NCI-H2029 (cell line): ENCODE measurements around the gene THSD4.

Source experiments
- DNase-seq: peaks from one replicate; lab custom pipeline; 2025; lab: John Stamatoyannopoulos, UW

Gene THSD4

GRCh38 chr15:71547011-71547410 is 431.7 kb downstream of the THSD4 start:
- no peak for DNase-seq

- DNase-seq: no peak
Measured at GRCh38 chr15:71548401-71548807, 433.1 kb downstream of the THSD4 start.

- no peak for DNase-seq
Measured at GRCh38 chr15:71549091-71549490, 433.8 kb downstream of the THSD4 start.

- no peak for DNase-seq
Measured at GRCh38 chr15:71549697-71550096, 434.4 kb downstream of the THSD4 start.

- DNase-seq: no peak
Measured at GRCh38 chr15:71551566-71551965, 436.3 kb downstream of the THSD4 start.

- no peak for DNase-seq
Measured at GRCh38 chr15:71559098-71559497, 443.8 kb downstream of the THSD4 start.

- DNase-seq: no peak
Measured at GRCh38 chr15:71559616-71560015, 444.3 kb downstream of the THSD4 start.

- no peak for DNase-seq
Measured at GRCh38 chr15:71562251-71562650, 447.0 kb downstream of the THSD4 start.

GRCh38 chr15:71564217-71564616 is 448.9 kb downstream of the THSD4 start:
- DNase-seq: no peak

- no peak for DNase-seq
Measured at GRCh38 chr15:71565006-71565405, 449.7 kb downstream of the THSD4 start.

- no peak for DNase-seq
Measured at GRCh38 chr15:71565631-71566160, 450.4 kb downstream of the THSD4 start.

- no peak for DNase-seq
Measured at GRCh38 chr15:71566226-71566625, 451.0 kb downstream of the THSD4 start.

GRCh38 chr15:71567173-71567572 is 451.9 kb downstream of the THSD4 start:
- DNase-seq: no peak

- no peak for DNase-seq
Measured at GRCh38 chr15:71568227-71568626, 453.0 kb downstream of the THSD4 start.

GRCh38 chr15:71570736-71571135 is 455.5 kb downstream of the THSD4 start:
- DNase-seq: no peak

GRCh38 chr15:71571641-71572040 is 456.4 kb downstream of the THSD4 start:
- no peak for DNase-seq

- DNase-seq: no peak
Measured at GRCh38 chr15:71572452-71573053, 457.3 kb downstream of the THSD4 start.

GRCh38 chr15:71573599-71573998 is 458.3 kb downstream of the THSD4 start:
- no peak for DNase-seq

- no peak for DNase-seq
Measured at GRCh38 chr15:71575474-71576045, 460.3 kb downstream of the THSD4 start.

GRCh38 chr15:71577071-71577470 is 461.8 kb downstream of the THSD4 start:
- DNase-seq: no peak

GRCh38 chr15:71581398-71581930 is 466.2 kb downstream of the THSD4 start:
- no peak for DNase-seq

GRCh38 chr15:71585159-71585558 is 469.9 kb downstream of the THSD4 start:
- no peak for DNase-seq

- DNase-seq: no peak
Measured at GRCh38 chr15:71586463-71586862, 471.2 kb downstream of the THSD4 start.

- DNase-seq: no peak
Measured at GRCh38 chr15:71588746-71589145, 473.5 kb downstream of the THSD4 start.
